Ureter (tissue), 1 donor: ENCODE data around the gene KCNE4. TPM values are rescaled to one million over a fixed set of nuclear protein-coding genes. Genes with fewer than 3 reads are reported as not detected.
A peak's percentile ranks its signal among the peaks of the same experiment; 100 is the strongest.

Experiments
- DNase-seq: peaks from one replicate; pipeline ENCODE4 v3.0.0-alpha.2; 2020; ENCODE audit warnings: low spot score
- total RNA-seq: library from RNA; stranded (reverse); gene quantifications from one replicate; pipeline ENCODE4 v1.2.4, GENCODE V29; 2023
- donor health status: DM: yes; HTN: yes; CAD: no.

Gene KCNE4
- total RNA-seq, 1 donor from 2014 or later, result 9.1 TPM

- DNase-seq, result peak; percentile 74
These were observed 10.4 kb upstream of the KCNE4 start for GRCh38 chr2:223041527-223042109.

GRCh38 chr2:223042284-223042683 is 9.7 kb upstream of the KCNE4 start:
- no peak for DNase-seq

GRCh38 chr2:223042704-223043118 is 9.3 kb upstream of the KCNE4 start:
- DNase-seq, result no peak

GRCh38 chr2:223043164-223043941 is 8.6 kb upstream of the KCNE4 start:
- DNase-seq, result no peak

GRCh38 chr2:223044092-223044836 is 7.7 kb upstream of the KCNE4 start:
- no peak for DNase-seq

GRCh38 chr2:223044916-223045700 is 6.9 kb upstream of the KCNE4 start:
- DNase-seq, result no peak

- DNase-seq, result no peak
These were observed 5.4 kb upstream of the KCNE4 start for GRCh38 chr2:223046470-223047040.

GRCh38 chr2:223047260-223047761 is 4.7 kb upstream of the KCNE4 start:
- no peak for DNase-seq

- DNase-seq, result no peak
These were observed 3.5 kb upstream of the KCNE4 start for GRCh38 chr2:223048519-223048918.

GRCh38 chr2:223049356-223049755 is 2.6 kb upstream of the KCNE4 start:
- no peak for DNase-seq

GRCh38 chr2:223050188-223050587 is 1.8 kb upstream of the KCNE4 start:
- DNase-seq, result no peak

- no peak for DNase-seq
These were observed 988 bp upstream of the KCNE4 start for GRCh38 chr2:223050900-223051504.

GRCh38 chr2:223052548-223053483 is 826 bp downstream of the KCNE4 start:
- DNase-seq, result no peak

- DNase-seq, result no peak
These were observed 1.6 kb downstream of the KCNE4 start for GRCh38 chr2:223053484-223054192.

- DNase-seq, result peak; percentile 65
These were observed 2.3 kb downstream of the KCNE4 start for GRCh38 chr2:223054193-223054781.

- DNase-seq, result no peak
These were observed 3.1 kb downstream of the KCNE4 start for GRCh38 chr2:223055140-223055539.

- no peak for DNase-seq
These were observed 3.8 kb downstream of the KCNE4 start for GRCh38 chr2:223055836-223056235.

GRCh38 chr2:223056701-223057418 is 4.9 kb downstream of the KCNE4 start:
- no peak for DNase-seq
